ENCODE data around the gene KIAA1671. TPM values are rescaled to one million over a fixed set of nuclear protein-coding genes. Genes with fewer than 3 reads are reported as not detected.
"Not testable (repeated sequence)": the region's sequence is repeated elsewhere in the genome, so short reads cannot be mapped to it uniquely, and the experiment has no call there.

The KIAA1671 gene
- 10 to 100 TPM; 18.5 to 22.7 (median 19.8) TPM for polyA plus RNA-seq (ENCODE audit: insufficient read depth in 1 of 5, insufficient read length in 5 of 5, low replicate concordance in 1 of 5)
- long read RNA-seq, donor 1, full-length matches to known transcripts: 2 of 2 reads
- long read RNA-seq, donor 1, partial matches to known transcripts: 0 of 2 reads
- long read RNA-seq, donor 1, other reads (novel, unspliced or antisense): 0 of 2 reads
- long read RNA-seq, donor 2, full-length matches to known transcripts: 2 of 2 reads
- long read RNA-seq, donor 2, partial matches to known transcripts: 0 of 2 reads
- long read RNA-seq, donor 2, other reads (novel, unspliced or antisense): 0 of 2 reads
- long read RNA-seq, donor 3, full-length matches to known transcripts: 2 of 2 reads
- long read RNA-seq, donor 3, partial matches to known transcripts: 0 of 2 reads
- long read RNA-seq, donor 3, other reads (novel, unspliced or antisense): 0 of 2 reads
- long read RNA-seq, donor 4, partial matches to known transcripts: 0 of 1 reads
- long read RNA-seq, donor 4, other reads (novel, unspliced or antisense): 0 of 1 reads
- long read RNA-seq, donor 5: 0 reads
- long read RNA-seq, donor 6: 0 reads
- long read RNA-seq, donor 7, partial matches to known transcripts: 5 of 5 reads
- long read RNA-seq, donor 7, other reads (novel, unspliced or antisense): 0 of 5 reads
- long read RNA-seq, donor 8: 0 reads

DNA sequence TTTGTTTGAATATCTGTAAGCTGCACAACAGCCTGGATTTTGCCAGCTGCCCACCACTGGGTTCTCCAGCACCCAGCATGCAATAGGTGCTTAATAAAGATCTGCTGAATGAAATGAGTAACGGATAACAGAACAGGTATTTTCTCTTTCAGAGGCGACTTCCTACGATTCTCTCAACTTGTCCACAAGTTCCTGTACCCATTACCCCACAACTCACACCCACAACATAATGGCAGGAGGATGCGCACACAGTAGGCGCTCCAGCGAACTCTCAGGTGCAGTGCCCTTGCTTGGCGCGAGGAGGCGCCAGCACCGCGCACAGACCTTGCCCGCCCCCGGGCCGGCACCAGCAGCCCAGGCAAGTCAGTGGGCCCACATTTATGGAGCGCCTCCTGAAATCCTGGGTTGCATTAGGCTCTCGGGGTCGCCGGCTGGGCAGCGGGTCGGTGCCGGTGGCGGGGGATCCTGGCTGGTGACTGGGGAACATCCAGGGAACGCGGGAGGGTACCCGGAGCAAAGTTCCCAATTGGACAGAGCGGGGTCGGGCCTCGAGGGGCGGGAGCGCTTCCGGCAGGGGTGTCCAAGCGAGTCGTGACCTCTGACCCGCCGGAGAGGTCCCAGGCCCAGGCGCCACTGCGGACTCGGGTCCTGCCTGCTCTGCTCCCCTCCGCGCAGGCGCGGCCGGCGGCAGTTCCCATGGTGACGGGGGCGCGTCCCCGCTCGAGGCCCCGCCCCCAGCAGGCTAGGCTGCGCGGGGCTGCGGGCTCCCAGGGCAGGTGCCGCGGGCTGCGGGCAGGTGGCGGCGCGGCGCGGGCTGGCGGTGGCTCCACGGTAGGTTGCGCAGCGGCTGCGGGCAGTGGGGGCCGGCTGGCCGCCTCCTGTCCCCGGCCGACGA, at the start of gene KIAA1671:
Gene KIAA1671 (plus strand): TSS at position 775 of the 895 bp plus-strand sequence. CDS start 75,284 bp downstream, outside the sequence.
- peak; percentile 72 to 78 for DNase-seq

DNA sequence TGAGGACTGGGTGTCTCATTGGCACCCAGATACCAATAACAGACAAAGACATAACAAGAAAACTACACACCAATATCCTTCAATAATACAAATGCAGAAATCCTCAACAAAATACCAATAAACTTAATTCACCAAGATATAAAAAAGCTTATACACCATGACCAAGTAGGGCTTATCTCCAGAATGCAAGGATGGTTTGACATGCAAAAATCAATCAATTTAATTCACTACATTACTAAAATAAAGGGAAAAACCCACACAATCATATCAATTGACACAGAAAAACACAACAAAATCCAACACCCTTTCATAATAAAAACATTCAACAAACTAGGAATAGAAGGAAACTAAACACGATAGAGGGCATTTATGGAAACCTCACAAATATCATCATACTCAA, 46.6 kb upstream of the KIAA1671 start:
- DNase-seq: no peak

DNA sequence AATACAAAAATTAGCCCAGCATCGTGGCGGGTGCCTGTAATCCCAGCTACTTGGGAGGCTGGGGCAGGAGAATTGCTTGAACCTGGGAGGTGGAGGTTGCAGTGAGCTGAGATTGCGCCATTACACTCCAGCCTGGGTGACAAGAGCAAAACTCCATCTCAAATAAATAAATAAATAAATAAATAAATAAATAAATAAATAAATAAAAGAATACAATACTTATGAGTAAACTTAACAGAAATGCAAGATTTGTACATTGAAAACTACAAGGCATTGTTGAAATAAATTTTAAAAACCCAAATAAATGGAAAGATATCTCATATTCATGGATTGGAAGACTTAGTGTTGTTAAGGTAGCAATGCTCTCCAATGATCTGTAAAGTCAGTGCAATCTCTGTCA, 45.4 kb upstream of the KIAA1671 start:
- not testable (repeated sequence) for DNase-seq

GRCh38 chr22:24920029-24920428, 32.5 kb upstream of the KIAA1671 start:
- no peak for DNase-seq

GRCh38 chr22:24925586-24926427, 26.7 kb upstream of the KIAA1671 start:
- DNase-seq: no peak

DNA sequence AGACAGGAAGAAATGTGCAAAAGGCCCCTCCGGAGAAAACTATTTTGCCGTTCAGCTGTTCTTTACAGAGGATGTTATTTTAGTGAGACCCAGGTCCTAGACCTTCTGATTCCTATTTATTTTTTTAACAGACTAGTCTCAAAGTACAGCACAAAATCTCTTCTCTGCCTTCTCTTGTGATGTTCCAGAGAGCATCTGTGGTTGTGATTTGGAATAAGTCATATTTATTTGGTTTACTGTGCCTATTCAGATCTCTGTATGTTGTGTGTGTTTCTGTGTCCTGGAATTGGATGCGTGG, 26.1 kb upstream of the KIAA1671 start:
- no peak for DNase-seq

GRCh38 chr22:24926849-24927579, 25.5 kb upstream of the KIAA1671 start:
- DNase-seq: no peak

GRCh38 chr22:24928322-24928721, 24.2 kb upstream of the KIAA1671 start:
- DNase-seq: no peak

DNA sequence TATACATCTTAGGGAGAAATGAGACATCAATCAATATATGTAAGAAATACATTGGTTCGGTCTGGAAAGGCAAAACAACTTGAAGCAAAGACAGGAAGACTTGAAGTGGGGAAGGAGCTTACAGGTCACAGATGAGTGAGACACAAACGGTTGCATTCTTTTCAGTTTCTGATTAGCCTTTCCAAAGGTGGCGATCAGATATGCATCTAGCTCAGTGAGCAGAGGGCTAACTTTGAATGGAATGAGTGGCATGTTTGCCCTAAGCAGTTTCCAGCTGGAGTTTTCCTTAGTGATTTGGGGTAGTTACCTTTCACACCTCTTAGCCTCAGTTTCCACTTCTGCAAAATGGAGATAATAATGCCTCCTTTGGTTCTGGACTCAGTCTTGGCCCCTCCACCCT, 21.8 kb upstream of the KIAA1671 start:
- no peak for DNase-seq

DNA sequence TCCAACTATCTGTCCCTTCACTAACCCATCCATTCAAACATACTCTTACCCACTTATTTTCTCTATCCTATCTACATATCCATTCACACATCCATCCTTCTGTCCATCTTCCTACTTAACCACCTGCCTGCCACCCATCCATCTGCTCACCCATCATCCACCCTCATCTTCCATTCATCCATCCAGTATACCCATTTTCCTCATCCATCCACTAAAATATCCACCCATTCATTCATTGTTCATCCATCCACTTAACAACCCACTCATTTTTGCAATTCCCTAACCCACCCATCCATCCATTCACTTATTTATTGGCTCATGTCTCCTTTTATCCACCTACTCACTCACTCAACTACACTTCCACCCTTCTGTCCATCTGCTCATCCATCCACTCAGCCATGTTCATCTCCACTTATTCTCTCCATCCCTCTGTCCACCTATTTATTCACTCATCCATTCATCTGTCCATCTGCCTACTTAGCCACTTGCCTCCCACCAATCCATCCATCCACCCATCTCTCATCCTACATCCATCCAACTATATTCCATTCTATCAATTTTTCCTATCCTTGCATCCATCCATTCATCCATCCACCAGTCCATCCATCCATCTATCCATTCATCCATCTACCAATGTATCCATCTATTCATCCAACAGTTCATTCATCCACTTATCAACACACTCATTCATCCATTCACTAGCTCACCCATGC, 16.6 kb upstream of the KIAA1671 start:
- DNase-seq: no peak

DNA sequence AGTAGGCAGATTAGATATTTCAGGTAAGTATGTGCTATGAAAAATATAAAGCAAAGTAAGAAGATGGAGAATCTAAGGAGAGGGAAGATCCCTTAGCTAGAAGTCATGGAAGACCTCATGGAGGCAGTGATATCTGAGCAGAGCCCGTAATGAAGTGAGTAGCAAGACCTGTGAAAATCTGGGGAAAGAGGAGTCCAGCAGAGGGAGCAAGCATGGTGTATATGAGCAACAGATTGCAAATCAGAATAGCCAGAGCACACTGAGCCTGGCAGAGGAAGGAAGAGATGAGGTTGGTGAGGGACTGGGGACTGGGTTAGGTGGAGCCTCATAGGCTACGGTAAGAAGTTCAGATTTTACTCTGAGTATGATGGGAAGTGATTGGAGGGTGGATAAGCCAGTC, 15.4 kb upstream of the KIAA1671 start:
- DNase-seq: no peak

- DNase-seq: no peak
Observed at GRCh38 chr22:24938741-24939341, 13.7 kb upstream of the KIAA1671 start.

GRCh38 chr22:24942301-24942700, 10.2 kb upstream of the KIAA1671 start:
- DNase-seq: no peak

DNA sequence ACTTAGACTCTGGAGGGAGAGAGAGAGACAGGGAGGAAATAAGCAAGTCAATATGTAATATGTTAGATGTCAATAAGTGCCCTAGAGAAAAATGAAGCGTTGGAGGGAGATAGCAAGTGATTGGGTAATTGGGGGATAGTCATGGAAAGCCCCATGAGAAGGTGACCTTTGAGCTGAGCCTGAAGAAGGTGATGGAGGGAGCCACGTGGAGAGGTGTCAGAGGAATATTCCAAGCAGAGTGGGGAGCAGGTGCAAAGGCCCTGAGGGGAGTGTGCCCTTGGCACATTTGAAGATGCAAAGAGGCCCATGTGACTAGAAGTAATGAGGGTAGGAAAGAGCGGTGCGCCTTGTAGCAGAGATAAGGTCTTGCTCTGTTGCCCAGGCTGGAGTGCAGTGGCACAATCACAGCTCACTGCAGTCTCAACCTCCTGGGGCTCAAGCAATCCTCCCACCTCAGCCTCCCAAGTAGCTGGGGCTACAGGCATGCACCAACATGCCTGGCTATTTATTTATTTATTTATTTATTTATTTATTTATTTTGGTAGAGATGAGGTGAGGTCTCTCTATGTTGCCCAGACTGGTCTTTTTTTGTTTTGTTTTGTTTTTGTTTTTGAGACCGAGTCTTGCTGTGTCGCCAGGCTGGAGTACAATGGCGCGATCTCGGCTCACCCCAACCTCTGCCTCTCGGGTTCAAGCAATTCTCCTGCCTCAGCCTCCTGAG, 8.1 kb upstream of the KIAA1671 start:
- no peak for DNase-seq

DNA sequence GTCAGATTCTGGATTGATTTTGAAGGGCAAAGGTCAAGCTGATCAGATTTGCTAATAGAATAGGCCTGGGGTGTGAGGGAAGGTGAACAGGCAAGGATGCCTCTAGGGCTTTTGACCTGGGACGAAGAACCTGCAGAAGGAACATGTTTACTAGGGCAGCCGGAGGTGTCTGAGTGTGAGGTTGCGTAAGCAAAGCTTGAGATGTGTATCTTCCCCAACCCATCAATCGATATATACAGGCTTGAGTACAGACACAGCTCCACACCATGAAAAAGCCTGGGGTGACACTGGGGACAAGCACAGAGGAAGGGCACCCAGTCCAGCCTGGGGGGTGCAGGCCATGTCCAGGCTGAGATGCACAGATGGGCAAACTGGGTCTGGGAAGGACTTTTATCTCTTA, 7.1 kb upstream of the KIAA1671 start:
- no peak for DNase-seq

- no peak for DNase-seq
Observed at GRCh38 chr22:24947383-24947782, 5.1 kb upstream of the KIAA1671 start.

DNA sequence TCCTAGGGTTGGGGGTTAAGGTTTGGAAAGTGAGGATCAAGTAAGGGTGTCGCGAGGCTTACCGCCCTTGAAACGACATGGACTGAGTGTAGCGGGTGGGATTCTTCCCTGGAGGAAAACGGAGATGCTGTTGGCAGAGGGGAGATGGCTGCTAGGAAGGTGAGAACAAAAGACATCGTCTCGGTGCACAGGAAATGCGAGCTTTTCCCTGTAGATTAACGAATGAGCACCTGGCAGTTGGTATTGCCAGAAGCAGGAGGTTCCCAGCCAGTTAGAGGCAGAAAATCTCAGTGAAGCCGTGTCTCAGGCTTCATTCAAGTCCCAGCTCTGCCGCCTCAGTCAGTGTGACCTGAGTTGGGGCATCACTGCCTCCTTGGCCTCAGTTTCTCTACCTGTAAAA, 4.6 kb upstream of the KIAA1671 start:
- no peak for DNase-seq

DNA sequence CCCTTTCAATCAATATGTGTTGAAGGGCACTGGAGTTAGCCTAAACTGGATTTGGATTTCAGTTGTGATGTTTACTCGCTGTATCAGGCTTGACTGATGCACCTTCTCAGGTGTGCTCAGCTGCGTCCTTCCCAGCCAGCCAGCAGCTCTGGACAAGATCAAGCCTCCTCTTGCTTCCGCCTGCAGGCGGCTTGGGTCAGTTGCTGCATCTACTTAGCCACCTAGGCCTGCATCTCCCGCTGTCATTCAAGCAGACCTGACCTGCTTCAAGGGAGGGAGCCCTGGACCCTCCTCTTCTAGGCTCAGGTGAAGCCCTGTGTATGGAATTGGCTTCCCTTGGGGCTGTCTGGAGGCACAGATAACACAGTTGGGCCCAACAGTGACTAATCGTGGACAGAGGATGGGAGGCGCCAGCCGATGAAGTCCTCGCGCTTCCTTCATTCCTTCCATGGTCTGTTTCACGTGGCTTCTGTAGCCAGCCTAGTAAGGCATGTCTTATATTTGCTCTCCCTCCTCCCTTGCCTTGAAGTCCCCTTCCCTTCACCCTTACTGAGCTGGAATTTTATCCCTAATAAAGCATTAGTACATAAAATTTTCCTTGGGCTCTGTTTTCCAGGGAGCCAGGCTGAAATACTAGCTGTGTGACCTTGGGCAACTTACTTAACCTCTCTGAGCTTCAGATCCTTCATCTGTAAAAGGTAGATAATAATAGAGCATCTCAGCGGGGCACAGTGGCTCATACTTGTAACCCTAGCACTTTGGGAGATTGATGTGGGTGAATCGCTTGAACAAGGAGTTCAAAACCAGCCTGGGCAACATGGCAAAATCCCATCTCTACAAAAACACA, 3.9 kb upstream of the KIAA1671 start:
- DNase-seq: no peak
